HCT116 (cell line): ENCODE measurements around the gene ARID5A. TPM values are rescaled to one million over a fixed set of nuclear protein-coding genes. Genes with fewer than 3 reads are reported as not detected.

Experiments
- ATAC-seq: fragments of 200-7000 bp; cut with Tn5 transposase; 2 replicates; pipeline ENCODE4 v1.9.1; 2020; ENCODE audit warnings: mild to moderate bottlenecking, moderate library complexity
- BruUV-seq: library from RNA; stranded (reverse); fragments of 400-500 nt; replicated peaks from 2 replicates; lab custom pipeline; 2021; lab: Mats Ljungman, UMichigan
- CTCF ChIA-PET: fragments of 300-600 bp; sonication (Branson Sonifier 250); formaldehyde crosslinking; loops from one replicate; lab custom pipeline; 2021; ENCODE audit warnings: antibody characterized with exemption; lab: Charles Lee
- POLR2A ChIA-PET: fragments of 300-600, 350-600 bp; sonication (Branson Sonifier 250); formaldehyde crosslinking; loops from one replicate; lab custom pipeline; 2021; ENCODE audit warnings: antibody characterized with exemption; lab: Charles Lee
- RAD21 ChIA-PET, 2 experiments: fragments of 300-600 bp; sonication (Branson Sonifier 250); formaldehyde crosslinking; loops; one replicate each; lab custom pipeline; 2023; ENCODE audit warnings: low total read pairs in 2 of 2; ENCODE audit not compliant: uncharacterized antibody in 2 of 2, unreplicated experiment in 2 of 2, low non-redundant PET in 1 of 2; lab: Charles Lee
- DNase-seq: peaks from one replicate; pipeline ENCODE4 v3.0.0-alpha.2; 2010; ENCODE audit warnings: low read depth, low spot score
- H2AFZ ChIP-seq: fragments of 200-600 bp; shearing (Covaris generic), sonication (generic); 2 replicates; pipeline ENCODE4 v1.6.1; 2017; ENCODE audit warnings: low read depth, mixed run types, mixed read lengths, antibody characterized with exemption, low read length; ENCODE audit not compliant: poor library complexity, severe bottlenecking
- H3K27ac ChIP-seq: 2 replicates; pipeline ENCODE4 v1.5.1; 2012; ENCODE audit warnings: low read depth, low read length
- H3K27me3 ChIP-seq: fragments of 200-600 bp; sonication (generic); 2 replicates; pipeline ENCODE4 v1.6.1; 2016; ENCODE audit warnings: mixed run types, low read length, mixed read lengths; ENCODE audit not compliant: insufficient read depth
- H3K36me3 ChIP-seq, 2 experiments: fragments of 200-500 bp in 1 of 2; fragments of 200-600 bp in 1 of 2; sonication (Bioruptor generic) in 1 of 2; sonication (generic) in 1 of 2; 2 replicates each; pipeline versions ENCODE4 v1.5.1 to v1.6.1; 2014 to 2016; ENCODE audit warnings: low read length in 2 of 2, inconsistent platforms in 1 of 2, mixed read lengths in 1 of 2, mixed run types in 1 of 2; ENCODE audit not compliant: insufficient read depth in 2 of 2, control insufficient read depth in 1 of 2
- H3K4me1 ChIP-seq, 2 experiments: fragments of 200-600 bp in 1 of 2; sonication (generic) in 1 of 2; 2 replicates each; pipeline versions ENCODE4 v1.5.1 to v1.6.1; 2012 to 2017; ENCODE audit warnings: low read length in 2 of 2, inconsistent platforms in 1 of 2, mild to moderate bottlenecking in 1 of 2, mixed read lengths in 1 of 2, mixed run types in 1 of 2, moderate library complexity in 1 of 2; ENCODE audit not compliant: insufficient read depth in 2 of 2, control insufficient read depth in 1 of 2
- H3K4me2 ChIP-seq: fragments of 200-600 bp; sonication (generic); 2 replicates; pipeline ENCODE4 v1.6.1; 2017; ENCODE audit warnings: mixed run types, low read length, mixed read lengths
- H3K4me3 ChIP-seq, 2 experiments: fragments of 200-600 bp in 1 of 2; sonication (generic) in 1 of 2; replicated peaks in 1 of 2; 2 replicates each; pipeline ENCODE4 v1.5.1; 2011 to 2016; ENCODE audit warnings: low read length in 2 of 2, control low read depth in 1 of 2, low read depth in 1 of 2, mild to moderate bottlenecking in 1 of 2, mixed read lengths in 1 of 2, mixed run types in 1 of 2
- H3K79me2 ChIP-seq: fragments of 200-600 bp; sonication (generic); 2 replicates; pipeline ENCODE4 v1.6.1; 2017; ENCODE audit warnings: mild to moderate bottlenecking, mixed run types, low read length, moderate library complexity, mixed read lengths; ENCODE audit not compliant: insufficient read depth
- H3K9ac ChIP-seq: fragments of 200-600 bp; sonication (generic); 2 replicates; pipeline ENCODE4 v1.6.1; 2016; ENCODE audit warnings: low read length, mixed read lengths
- H3K9me2 ChIP-seq: fragments of 200-600 bp; sonication (generic), shearing (Covaris generic); 2 replicates; pipeline ENCODE4 v1.6.1; 2017; ENCODE audit warnings: mixed run types, mild to moderate bottlenecking, moderate library complexity; ENCODE audit not compliant: insufficient read depth
- H3K9me3 ChIP-seq, 2 experiments: fragments of 200-500 bp in 1 of 2; fragments of 200-600 bp in 1 of 2; sonication (Bioruptor generic) in 1 of 2; sonication (generic) in 1 of 2; 2 replicates each; pipeline ENCODE4 v1.6.1; 2014 to 2017; ENCODE audit warnings: low read length in 2 of 2, mixed read lengths in 2 of 2, inconsistent platforms in 1 of 2, low read depth in 1 of 2, mild to moderate bottlenecking in 1 of 2, mixed run types in 1 of 2, moderate library complexity in 1 of 2; ENCODE audit not compliant: control insufficient read depth in 1 of 2, insufficient read depth in 1 of 2
- H4K20me1 ChIP-seq: fragments of 200-600 bp; sonication (generic), shearing (Covaris generic); 2 replicates; pipeline ENCODE4 v1.6.1; 2017; ENCODE audit warnings: mixed run types, mild to moderate bottlenecking, moderate library complexity; ENCODE audit not compliant: insufficient read depth
- CEBPB ChIP-seq: IDR thresholded peaks from 2 replicates; pipeline ENCODE4 v1.6.1; 2012; ENCODE audit warnings: low read depth
- CTCF ChIP-seq, 3 experiments: fragments of 200-600 bp in 1 of 3; sonication (generic) in 1 of 3; IDR thresholded peaks in 2 of 3; conservative IDR thresholded peaks in 1 of 3; 2 replicates each; pipeline ENCODE4 v1.5.1; 2012 to 2017; ENCODE audit warnings: low read depth in 2 of 3, low read length in 2 of 3, antibody characterized with exemption in 1 of 3, borderline replicate concordance in 1 of 3, control low read depth in 1 of 3, mild to moderate bottlenecking in 1 of 3, mixed read lengths in 1 of 3, mixed run types in 1 of 3, moderate library complexity in 1 of 3; ENCODE audit not compliant: insufficient read depth in 1 of 3
- FOSL1 ChIP-seq: IDR thresholded peaks from 2 replicates; pipeline ENCODE4 v1.6.1; 2012; ENCODE audit warnings: low read depth
- JUND ChIP-seq: IDR thresholded peaks from 2 replicates; pipeline ENCODE4 v1.6.1; 2012
- MAX ChIP-seq: IDR thresholded peaks from 2 replicates; pipeline ENCODE4 v1.6.1; 2012
- REST ChIP-seq: IDR thresholded peaks from 2 replicates; pipeline ENCODE4 v1.6.1; 2012; ENCODE audit warnings: low read depth
- SIN3A ChIP-seq: IDR thresholded peaks from 2 replicates; pipeline ENCODE4 v1.6.1; 2012; ENCODE audit warnings: low read depth
- SRF ChIP-seq: IDR thresholded peaks from 2 replicates; pipeline ENCODE4 v1.6.1; 2012; ENCODE audit warnings: low read depth
- TCF7L2 ChIP-seq: IDR thresholded peaks from 2 replicates; pipeline ENCODE4 v1.7.0; 2011; ENCODE audit warnings: borderline replicate concordance, inconsistent platforms; ENCODE audit not compliant: insufficient read depth, insufficient read length; ENCODE audit errors: extremely low read depth
- ZFX ChIP-seq: fragments of 450-650 bp; IDR thresholded peaks from 2 replicates; pipeline ENCODE4 v1.6.1; 2017
- ZNF274 ChIP-seq: fragments of 200-500 bp; sonication (Bioruptor generic); IDR thresholded peaks from 2 replicates; pipeline ENCODE4 v1.6.1; 2014; ENCODE audit warnings: mild to moderate bottlenecking, low read depth, low read length, inconsistent platforms
- intact Hi-C: fragments of 100-400 bp; cut with micrococcal nuclease; formaldehyde crosslinking; loops from 2 replicates; pipeline ENCODE4 v1.10.0; 2022
- total RNA-seq: library from RNA; stranded (reverse); gene quantifications from one replicate; pipeline ENCODE4 v1.2.1, GENCODE V29; 2021; ENCODE audit not compliant: unreplicated experiment

Gene ARID5A
- total RNA-seq, 1 experiment from 2014 or later: 8.2 TPM

GRCh38 chr2:96502891-96503636, 33.5 kb upstream of the ARID5A start:
- H3K27me3 ChIP-seq: no peaks in the 10 kb centered on the region
- no peak overlapping the region for H3K4me3 ChIP-seq
- peaks cover 17 to 38% of the 10 kb centered on the region in 2 experiments for H3K4me1 ChIP-seq
- no peak for DNase-seq
- intact Hi-C loops: no loop called here
- H3K36me3 ChIP-seq: no peaks in the 10 kb centered on the region
- H3K9ac ChIP-seq: no peak overlapping the region
- RAD21 ChIA-PET: no interaction called here
- TF ChIP-seq REST: no peak
- TF ChIP-seq CTCF (IDR thresholded peaks at IDR 0.05 in 2 of 3, conservative IDR thresholded peaks at IDR 0.05 in 1 of 3; ENCODE audit: borderline replicate concordance in 1 of 3, insufficient read depth in 1 of 3, low read depth in 2 of 3, low read length in 2 of 3): no peak
- no peak for TF ChIP-seq ZNF274
- TF ChIP-seq SRF: no peak
- no peak for TF ChIP-seq FOSL1
- no peak for TF ChIP-seq SIN3A
- TF ChIP-seq MAX: no peak
- no peak for TF ChIP-seq CEBPB
- TF ChIP-seq JUND: no peak
- TF ChIP-seq TCF7L2: no peak
- TF ChIP-seq ZFX: no peak
- TF ChIP-seq, all 23 proteins: peak for 0
- no peak overlapping the region for H3K4me2 ChIP-seq
- no peaks in the 10 kb centered on the region for H3K9me3 ChIP-seq
- no peak overlapping the region for H3K27ac ChIP-seq
- no TSS peak for BruUV-seq
- no peaks in the 10 kb centered on the region for H4K20me1 ChIP-seq
- no peak for ATAC-seq
- no peak overlapping the region for H2AFZ ChIP-seq
- POLR2A ChIA-PET: no interaction called here
- H3K9me2 ChIP-seq: no peaks in the 10 kb centered on the region
- no peaks in the 10 kb centered on the region for H3K79me2 ChIP-seq
- CTCF ChIA-PET: no interaction called here
